Measurements from ENCODE around the gene ALG14.

- TF ChIP-seq POLR2A (IDR thresholded peaks at IDR 0.05) = no peak
- TF ChIP-seq, protein P1, sequence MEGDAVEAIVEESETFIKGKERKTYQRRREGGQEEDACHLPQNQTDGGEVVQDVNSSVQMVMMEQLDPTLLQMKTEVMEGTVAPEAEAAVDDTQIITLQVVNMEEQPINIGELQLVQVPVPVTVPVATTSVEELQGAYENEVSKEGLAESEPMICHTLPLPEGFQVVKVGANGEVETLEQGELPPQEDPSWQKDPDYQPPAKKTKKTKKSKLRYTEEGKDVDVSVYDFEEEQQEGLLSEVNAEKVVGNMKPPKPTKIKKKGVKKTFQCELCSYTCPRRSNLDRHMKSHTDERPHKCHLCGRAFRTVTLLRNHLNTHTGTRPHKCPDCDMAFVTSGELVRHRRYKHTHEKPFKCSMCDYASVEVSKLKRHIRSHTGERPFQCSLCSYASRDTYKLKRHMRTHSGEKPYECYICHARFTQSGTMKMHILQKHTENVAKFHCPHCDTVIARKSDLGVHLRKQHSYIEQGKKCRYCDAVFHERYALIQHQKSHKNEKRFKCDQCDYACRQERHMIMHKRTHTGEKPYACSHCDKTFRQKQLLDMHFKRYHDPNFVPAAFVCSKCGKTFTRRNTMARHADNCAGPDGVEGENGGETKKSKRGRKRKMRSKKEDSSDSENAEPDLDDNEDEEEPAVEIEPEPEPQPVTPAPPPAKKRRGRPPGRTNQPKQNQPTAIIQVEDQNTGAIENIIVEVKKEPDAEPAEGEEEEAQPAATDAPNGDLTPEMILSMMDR (IDR thresholded peaks at IDR 0.05) = no peak
Observed at GRCh38 chr1:95108792-95109191, 36.0 kb upstream of the ALG14 start.
